HepG2 (cell line): ENCODE results near the gene ANTXR1. TPM values are rescaled to one million over a fixed set of nuclear protein-coding genes. Genes with fewer than 3 reads are reported as not detected.

Experiments
- ARNT2 ChIP-seq: sonication (generic); formaldehyde crosslinking; IDR thresholded peaks from 2 replicates; pipeline ENCODE4 v1.8.0; 2022; ENCODE audit warnings: mild to moderate bottlenecking, low read depth, missing genetic modification reagents, moderate library complexity
- CEBPG ChIP-seq: IDR thresholded peaks from 2 replicates; pipeline ENCODE4 v1.6.1; 2016
- CTCF ChIP-seq: sonication (generic); formaldehyde crosslinking; IDR thresholded peaks from 2 replicates; pipeline ENCODE4 v1.5.0; 2020; ENCODE audit warnings: mild to moderate bottlenecking, missing genetic modification reagents, moderate library complexity
- FOXM1 ChIP-seq: sonication (generic); formaldehyde crosslinking; IDR thresholded peaks from 2 replicates; pipeline ENCODE4 v1.5.0; 2020; ENCODE audit warnings: missing genetic modification reagents
- GTF2F1 ChIP-seq: fragments of 150-350 bp; IDR thresholded peaks from 2 replicates; pipeline ENCODE4 v1.6.1; 2014; ENCODE audit warnings: low read length
- KLF11 ChIP-seq: IDR thresholded peaks from 2 replicates; pipeline ENCODE4 v1.6.1; 2016; ENCODE audit warnings: missing compliant biosample characterization
- LBX2 ChIP-seq: sonication (generic); formaldehyde crosslinking; IDR thresholded peaks from 2 replicates; pipeline ENCODE4 v1.5.0; 2020; ENCODE audit warnings: missing genetic modification reagents, mild to moderate bottlenecking, borderline replicate concordance
- NAIF1 ChIP-seq: sonication (generic); formaldehyde crosslinking; IDR thresholded peaks from 2 replicates; pipeline ENCODE4 v1.5.0; 2020; ENCODE audit warnings: mild to moderate bottlenecking, missing genetic modification reagents, borderline replicate concordance
- NCOR1 ChIP-seq: fragments of 200-600 bp; sonication (generic); IDR thresholded peaks from 2 replicates; pipeline ENCODE4 v1.7.0; 2017; ENCODE audit warnings: antibody characterized with exemption, low read length, borderline replicate concordance
- NFYC ChIP-seq: IDR thresholded peaks from 2 replicates; pipeline ENCODE4 v1.6.1; 2016; ENCODE audit warnings: missing genetic modification reagents, missing compliant biosample characterization
- SIN3B ChIP-seq: fragments of 150-350 bp; IDR thresholded peaks from 2 replicates; pipeline ENCODE4 v1.6.1; 2014; ENCODE audit warnings: low read length
- SP2 ChIP-seq: sonication (generic); formaldehyde crosslinking; IDR thresholded peaks from 2 replicates; pipeline ENCODE4 v1.5.1; 2020; ENCODE audit warnings: mild to moderate bottlenecking, missing genetic modification reagents
- THAP8 ChIP-seq: sonication (generic); formaldehyde crosslinking; IDR thresholded peaks from 2 replicates; pipeline ENCODE4 v1.5.1; 2020; ENCODE audit warnings: missing genetic modification reagents, mild to moderate bottlenecking, borderline replicate concordance
- UBTF ChIP-seq: sonication (generic); formaldehyde crosslinking; IDR thresholded peaks from 2 replicates; pipeline ENCODE4 v1.4.0; 2020; ENCODE audit warnings: mild to moderate bottlenecking, missing genetic modification reagents
- ZNF12 ChIP-seq: sonication (generic); formaldehyde crosslinking; IDR thresholded peaks from 2 replicates; pipeline ENCODE4 v1.5.0; 2020; ENCODE audit warnings: missing genetic modification reagents
- ZNF260 ChIP-seq: sonication (generic); formaldehyde crosslinking; IDR thresholded peaks from 2 replicates; pipeline ENCODE4 v1.4.0; 2020; ENCODE audit warnings: missing genetic modification reagents, low read depth, mild to moderate bottlenecking, borderline replicate concordance
- ZNF629 ChIP-seq: sonication (generic); formaldehyde crosslinking; conservative IDR thresholded peaks from 2 replicates; pipeline ENCODE4 v1.5.0; 2020; ENCODE audit warnings: missing genetic modification reagents
- ZNF660 ChIP-seq: sonication (generic); formaldehyde crosslinking; IDR thresholded peaks from 2 replicates; pipeline ENCODE4 v1.5.1; 2020; ENCODE audit warnings: mild to moderate bottlenecking, low read depth, missing genetic modification reagents, borderline replicate concordance
- ZNF7 ChIP-seq: IDR thresholded peaks from 2 replicates; pipeline ENCODE4 v1.6.1; 2016; ENCODE audit warnings: missing biosample characterization, missing genetic modification reagents
- ZNF737 ChIP-seq: sonication (generic); formaldehyde crosslinking; IDR thresholded peaks from 2 replicates; pipeline ENCODE4 v1.5.0; 2020; ENCODE audit warnings: missing genetic modification reagents, mild to moderate bottlenecking, borderline replicate concordance
- ZNF780A ChIP-seq: sonication (generic); formaldehyde crosslinking; IDR thresholded peaks from 2 replicates; pipeline ENCODE4 v1.8.0; 2022; ENCODE audit warnings: mild to moderate bottlenecking, missing genetic modification reagents, moderate library complexity
- ZSCAN29 ChIP-seq: sonication (generic); formaldehyde crosslinking; conservative IDR thresholded peaks from 2 replicates; pipeline ENCODE4 v1.4.0; 2020; ENCODE audit warnings: mild to moderate bottlenecking, missing genetic modification reagents
- polyA plus RNA-seq, 8 experiments: library from polyadenylated mRNA; depleted of rRNA in 3 of 8; stranded (reverse) in 7 of 8; unstranded in 1 of 8; fragments of >200 nt; fragmentation: Illumina TruSeq in 4 of 8; extraction: Trizol in 4 of 8; gene quantifications; 2 replicates each; pipeline versions ENCODE4 v1.2.1 to v1.2.3, GENCODE V29; 2011 to 2016; ENCODE audit warnings: low read depth in 4 of 8, missing spikeins in 1 of 8, mixed read lengths in 1 of 8; ENCODE audit not compliant: insufficient read depth in 1 of 8
- total RNA-seq, 5 experiments: library from RNA; depleted of rRNA; stranded (reverse); fragments of >200 nt; fragmentation: Illumina TruSeq; extraction: Trizol; gene quantifications; 2 replicates each; pipeline ENCODE4 v1.2.3, GENCODE V29; 2016; ENCODE audit warnings: low read depth in 1 of 5
- TF ChIP-seq, protein P1 (sequence below): IDR thresholded peaks from 2 replicates; pipeline ENCODE4 v1.6.1; 2016; ENCODE audit warnings: missing genetic modification reagents, missing compliant biosample characterization
- TF ChIP-seq, protein P2 (sequence below): sonication (generic); formaldehyde crosslinking; IDR thresholded peaks from 2 replicates; pipeline ENCODE4 v1.5.1; 2020; ENCODE audit warnings: missing genetic modification reagents, mild to moderate bottlenecking, borderline replicate concordance

Gene ANTXR1
- total and polyA plus RNA-seq, 2 of the 13 experiments (the other 11 are each of a cell fraction or from before 2014, with no cell fraction given) = 4.5 to 12.7 TPM

- TF ChIP-seq ZSCAN29 (CRISPR knock-in tag) = peak; percentile 77; the same call in 1 of the 2 replicates
- no peak for TF ChIP-seq ZNF780A
- no peak for TF ChIP-seq THAP8 (CRISPR knock-in tag)
- TF ChIP-seq ZNF260 = no peak
- no peak for TF ChIP-seq UBTF
- TF ChIP-seq ZNF660 = no peak
- no peak for TF ChIP-seq ZNF7 (CRISPR knock-in tag)
- TF ChIP-seq GTF2F1 = no peak
- no peak for TF ChIP-seq NCOR1
- no peak for TF ChIP-seq KLF11
- no peak for TF ChIP-seq NFYC (CRISPR knock-in tag)
- no peak for TF ChIP-seq NAIF1
- no peak for TF ChIP-seq FOXM1
- no peak for TF ChIP-seq ZNF629 (CRISPR knock-in tag)
- TF ChIP-seq ZNF12 (CRISPR knock-in tag) = no peak
- no peak for TF ChIP-seq SP2 (CRISPR knock-in tag)
- no peak for TF ChIP-seq LBX2 (CRISPR knock-in tag)
- TF ChIP-seq ZNF737 = no peak
- peak; percentile 80 for TF ChIP-seq CEBPG (CRISPR knock-in tag)
- TF ChIP-seq, protein P1, sequence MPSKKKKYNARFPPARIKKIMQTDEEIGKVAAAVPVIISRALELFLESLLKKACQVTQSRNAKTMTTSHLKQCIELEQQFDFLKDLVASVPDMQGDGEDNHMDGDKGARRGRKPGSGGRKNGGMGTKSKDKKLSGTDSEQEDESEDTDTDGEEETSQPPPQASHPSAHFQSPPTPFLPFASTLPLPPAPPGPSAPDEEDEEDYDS = no peak
- peak; percentile 85 for TF ChIP-seq CTCF (CRISPR knock-in tag)
- no peak for TF ChIP-seq ARNT2
- TF ChIP-seq SIN3B = no peak
- TF ChIP-seq, protein P2, sequence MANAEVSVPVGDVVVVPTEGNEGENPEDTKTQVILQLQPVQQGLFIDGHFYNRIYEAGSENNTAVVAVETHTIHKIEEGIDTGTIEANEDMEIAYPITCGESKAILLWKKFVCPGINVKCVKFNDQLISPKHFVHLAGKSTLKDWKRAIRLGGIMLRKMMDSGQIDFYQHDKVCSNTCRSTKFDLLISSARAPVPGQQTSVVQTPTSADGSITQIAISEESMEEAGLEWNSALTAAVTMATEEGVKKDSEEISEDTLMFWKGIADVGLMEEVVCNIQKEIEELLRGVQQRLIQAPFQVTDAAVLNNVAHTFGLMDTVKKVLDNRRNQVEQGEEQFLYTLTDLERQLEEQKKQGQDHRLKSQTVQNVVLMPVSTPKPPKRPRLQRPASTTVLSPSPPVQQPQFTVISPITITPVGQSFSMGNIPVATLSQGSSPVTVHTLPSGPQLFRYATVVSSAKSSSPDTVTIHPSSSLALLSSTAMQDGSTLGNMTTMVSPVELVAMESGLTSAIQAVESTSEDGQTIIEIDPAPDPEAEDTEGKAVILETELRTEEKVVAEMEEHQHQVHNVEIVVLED (CRISPR knock-in tag) = peak; percentile 51; the same call in 1 of the 2 replicates
These were observed 260.0 kb downstream of the ANTXR1 start (continued) for GRCh38 chr2:69272803-69273471.
